HCT116 (cell line): ENCODE measurements around the gene GALNT6. TPM values are rescaled to one million over a fixed set of nuclear protein-coding genes. Genes with fewer than 3 reads are reported as not detected.

Experiments used
- ATAC-seq: fragments of 200-7000 bp; cut with Tn5 transposase; 2 replicates; pipeline ENCODE4 v1.9.1; 2020; ENCODE audit warnings: mild to moderate bottlenecking, moderate library complexity
- BruUV-seq: library from RNA; stranded (reverse); fragments of 400-500 nt; replicated peaks from 2 replicates; lab custom pipeline; 2021; lab: Mats Ljungman, UMichigan
- CTCF ChIA-PET: fragments of 300-600 bp; sonication (Branson Sonifier 250); formaldehyde crosslinking; loops from one replicate; lab custom pipeline; 2021; ENCODE audit warnings: antibody characterized with exemption; lab: Charles Lee
- POLR2A ChIA-PET: fragments of 300-600, 350-600 bp; sonication (Branson Sonifier 250); formaldehyde crosslinking; loops from one replicate; lab custom pipeline; 2021; ENCODE audit warnings: antibody characterized with exemption; lab: Charles Lee
- RAD21 ChIA-PET, 2 experiments: fragments of 300-600 bp; sonication (Branson Sonifier 250); formaldehyde crosslinking; loops; one replicate each; lab custom pipeline; 2023; ENCODE audit warnings: low total read pairs in 2 of 2; ENCODE audit not compliant: uncharacterized antibody in 2 of 2, unreplicated experiment in 2 of 2, low non-redundant PET in 1 of 2; lab: Charles Lee
- DNase-seq: peaks from one replicate; pipeline ENCODE4 v3.0.0-alpha.2; 2010; ENCODE audit warnings: low read depth, low spot score
- H2AFZ ChIP-seq: fragments of 200-600 bp; shearing (Covaris generic), sonication (generic); 2 replicates; pipeline ENCODE4 v1.6.1; 2017; ENCODE audit warnings: low read depth, mixed run types, mixed read lengths, antibody characterized with exemption, low read length; ENCODE audit not compliant: poor library complexity, severe bottlenecking
- H3K27ac ChIP-seq: 2 replicates; pipeline ENCODE4 v1.5.1; 2012; ENCODE audit warnings: low read depth, low read length
- H3K27me3 ChIP-seq: fragments of 200-600 bp; sonication (generic); 2 replicates; pipeline ENCODE4 v1.6.1; 2016; ENCODE audit warnings: mixed run types, low read length, mixed read lengths; ENCODE audit not compliant: insufficient read depth
- H3K36me3 ChIP-seq, 2 experiments: fragments of 200-500 bp in 1 of 2; fragments of 200-600 bp in 1 of 2; sonication (Bioruptor generic) in 1 of 2; sonication (generic) in 1 of 2; 2 replicates each; pipeline versions ENCODE4 v1.5.1 to v1.6.1; 2014 to 2016; ENCODE audit warnings: low read length in 2 of 2, inconsistent platforms in 1 of 2, mixed read lengths in 1 of 2, mixed run types in 1 of 2; ENCODE audit not compliant: insufficient read depth in 2 of 2, control insufficient read depth in 1 of 2
- H3K4me1 ChIP-seq, 2 experiments: fragments of 200-600 bp in 1 of 2; sonication (generic) in 1 of 2; 2 replicates each; pipeline versions ENCODE4 v1.5.1 to v1.6.1; 2012 to 2017; ENCODE audit warnings: low read length in 2 of 2, inconsistent platforms in 1 of 2, mild to moderate bottlenecking in 1 of 2, mixed read lengths in 1 of 2, mixed run types in 1 of 2, moderate library complexity in 1 of 2; ENCODE audit not compliant: insufficient read depth in 2 of 2, control insufficient read depth in 1 of 2
- H3K4me2 ChIP-seq: fragments of 200-600 bp; sonication (generic); 2 replicates; pipeline ENCODE4 v1.6.1; 2017; ENCODE audit warnings: mixed run types, low read length, mixed read lengths
- H3K4me3 ChIP-seq, 2 experiments: fragments of 200-600 bp in 1 of 2; sonication (generic) in 1 of 2; replicated peaks in 1 of 2; 2 replicates each; pipeline ENCODE4 v1.5.1; 2011 to 2016; ENCODE audit warnings: low read length in 2 of 2, control low read depth in 1 of 2, low read depth in 1 of 2, mild to moderate bottlenecking in 1 of 2, mixed read lengths in 1 of 2, mixed run types in 1 of 2
- H3K79me2 ChIP-seq: fragments of 200-600 bp; sonication (generic); 2 replicates; pipeline ENCODE4 v1.6.1; 2017; ENCODE audit warnings: mild to moderate bottlenecking, mixed run types, low read length, moderate library complexity, mixed read lengths; ENCODE audit not compliant: insufficient read depth
- H3K9ac ChIP-seq: fragments of 200-600 bp; sonication (generic); 2 replicates; pipeline ENCODE4 v1.6.1; 2016; ENCODE audit warnings: low read length, mixed read lengths
- H3K9me2 ChIP-seq: fragments of 200-600 bp; sonication (generic), shearing (Covaris generic); 2 replicates; pipeline ENCODE4 v1.6.1; 2017; ENCODE audit warnings: mixed run types, mild to moderate bottlenecking, moderate library complexity; ENCODE audit not compliant: insufficient read depth
- H3K9me3 ChIP-seq, 2 experiments: fragments of 200-500 bp in 1 of 2; fragments of 200-600 bp in 1 of 2; sonication (Bioruptor generic) in 1 of 2; sonication (generic) in 1 of 2; 2 replicates each; pipeline ENCODE4 v1.6.1; 2014 to 2017; ENCODE audit warnings: low read length in 2 of 2, mixed read lengths in 2 of 2, inconsistent platforms in 1 of 2, low read depth in 1 of 2, mild to moderate bottlenecking in 1 of 2, mixed run types in 1 of 2, moderate library complexity in 1 of 2; ENCODE audit not compliant: control insufficient read depth in 1 of 2, insufficient read depth in 1 of 2
- H4K20me1 ChIP-seq: fragments of 200-600 bp; sonication (generic), shearing (Covaris generic); 2 replicates; pipeline ENCODE4 v1.6.1; 2017; ENCODE audit warnings: mixed run types, mild to moderate bottlenecking, moderate library complexity; ENCODE audit not compliant: insufficient read depth
- CBX3 ChIP-seq: IDR thresholded peaks from 2 replicates; pipeline ENCODE4 v1.6.1; 2012; ENCODE audit warnings: low read depth
- EGR1 ChIP-seq: IDR thresholded peaks from 2 replicates; pipeline ENCODE4 v1.6.1; 2012; ENCODE audit warnings: low read depth
- ELF1 ChIP-seq: IDR thresholded peaks from 2 replicates; pipeline ENCODE4 v1.6.1; 2012; ENCODE audit warnings: low read depth, borderline replicate concordance
- EZH2 ChIP-seq: fragments of 200-600 bp; sonication (generic); IDR thresholded peaks from 2 replicates; pipeline ENCODE4 v1.6.1; 2017; ENCODE audit warnings: antibody characterized with exemption, mixed run types
- EZH2phosphoT487 ChIP-seq: fragments of 200-600 bp; IDR thresholded peaks from 2 replicates; pipeline ENCODE4 v1.6.1; 2018; ENCODE audit warnings: antibody characterized with exemption, borderline replicate concordance
- JUND ChIP-seq: IDR thresholded peaks from 2 replicates; pipeline ENCODE4 v1.6.1; 2012
- POLR2A ChIP-seq: IDR thresholded peaks from 2 replicates; pipeline ENCODE4 v1.7.0; 2011; ENCODE audit warnings: borderline replicate concordance; ENCODE audit not compliant: insufficient read depth, insufficient read length; ENCODE audit errors: extremely low read depth
- POLR2AphosphoS5 ChIP-seq: IDR thresholded peaks from 2 replicates; pipeline ENCODE4 v1.6.1; 2011; ENCODE audit warnings: mild to moderate bottlenecking, low read depth, low read length, moderate library complexity
- RAD21 ChIP-seq: IDR thresholded peaks from 2 replicates; pipeline ENCODE4 v1.6.1; 2012; ENCODE audit warnings: low read depth, mild to moderate bottlenecking
- SIN3A ChIP-seq: IDR thresholded peaks from 2 replicates; pipeline ENCODE4 v1.6.1; 2012; ENCODE audit warnings: low read depth
- SP1 ChIP-seq: IDR thresholded peaks from 2 replicates; pipeline ENCODE4 v1.6.1; 2012; ENCODE audit warnings: low read depth
- TCF7L2 ChIP-seq: IDR thresholded peaks from 2 replicates; pipeline ENCODE4 v1.7.0; 2011; ENCODE audit warnings: borderline replicate concordance, inconsistent platforms; ENCODE audit not compliant: insufficient read depth, insufficient read length; ENCODE audit errors: extremely low read depth
- YY1 ChIP-seq: IDR thresholded peaks from 2 replicates; pipeline ENCODE4 v1.6.1; 2011; ENCODE audit warnings: low read length, low read depth, moderate library complexity, mild to moderate bottlenecking; ENCODE audit not compliant: insufficient replicate concordance; ENCODE audit errors: extremely low read depth
- intact Hi-C: fragments of 100-400 bp; cut with micrococcal nuclease; formaldehyde crosslinking; loops from 2 replicates; pipeline ENCODE4 v1.10.0; 2022
- total RNA-seq: library from RNA; stranded (reverse); gene quantifications from one replicate; pipeline ENCODE4 v1.2.1, GENCODE V29; 2021; ENCODE audit not compliant: unreplicated experiment
- TF ChIP-seq, protein P1 (sequence below): IDR thresholded peaks from 2 replicates; pipeline ENCODE4 v1.6.1; 2011; ENCODE audit warnings: mild to moderate bottlenecking, low read length, moderate library complexity; ENCODE audit not compliant: insufficient replicate concordance; ENCODE audit errors: extremely low read depth
- TF ChIP-seq, protein P2 (sequence below): IDR thresholded peaks from 2 replicates; pipeline ENCODE4 v1.6.1; 2012
- TF ChIP-seq, protein P3 (sequence below), 3 experiments: fragments of 200-600 bp in 1 of 3; sonication (generic) in 1 of 3; IDR thresholded peaks in 2 of 3; conservative IDR thresholded peaks in 1 of 3; 2 replicates each; pipeline ENCODE4 v1.5.1; 2012 to 2017; ENCODE audit warnings: low read depth in 2 of 3, low read length in 2 of 3, antibody characterized with exemption in 1 of 3, borderline replicate concordance in 1 of 3, control low read depth in 1 of 3, mild to moderate bottlenecking in 1 of 3, mixed read lengths in 1 of 3, mixed run types in 1 of 3, moderate library complexity in 1 of 3; ENCODE audit not compliant: insufficient read depth in 1 of 3
- TF ChIP-seq, protein P4 (sequence below): IDR thresholded peaks from 2 replicates; pipeline ENCODE4 v1.6.1; 2012

Gene GALNT6
- total RNA-seq, 1 experiment from 2014 or later: 16.4 TPM

DNA sequence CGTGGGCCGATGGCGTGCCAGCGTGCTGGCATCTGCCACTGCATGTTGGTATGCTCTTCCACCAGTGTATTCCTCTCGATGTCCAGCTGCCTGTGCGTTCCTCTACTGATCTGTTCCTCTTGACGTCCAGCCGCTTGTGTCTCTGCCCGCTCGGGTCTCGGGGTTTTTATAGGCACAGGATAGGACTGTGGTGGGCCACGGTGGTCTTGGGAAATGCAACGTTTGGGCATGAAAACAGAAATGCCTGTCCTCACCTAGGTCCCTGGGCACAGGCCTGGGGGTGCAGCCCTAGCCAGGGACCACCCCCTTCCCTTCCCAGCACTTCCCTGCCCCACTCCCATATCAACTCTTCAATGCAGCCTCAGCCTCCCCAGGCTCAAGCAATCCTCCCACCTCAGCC is 10.3 kb upstream of the GALNT6 start:
- POLR2A ChIA-PET: no interaction called here
- DNase-seq: no peak
- no peaks in the 10 kb centered on the region for H3K9me2 ChIP-seq
- H3K9me3 ChIP-seq: no peaks in the 10 kb centered on the region
- no peaks in the 10 kb centered on the region for H3K79me2 ChIP-seq
- H3K4me2 ChIP-seq: no peak overlapping the region
- H3K27ac ChIP-seq: no peak overlapping the region
- no peaks in the 10 kb centered on the region for H3K4me1 ChIP-seq
- ATAC-seq: no peak
- intact Hi-C loops: no loop called here
- RAD21 ChIA-PET: no interaction called here
- TF ChIP-seq POLR2AphosphoS5: no peak
- no peak for TF ChIP-seq SP1
- no peak for TF ChIP-seq RAD21
- TF ChIP-seq JUND: no peak
- TF ChIP-seq, protein P1, sequence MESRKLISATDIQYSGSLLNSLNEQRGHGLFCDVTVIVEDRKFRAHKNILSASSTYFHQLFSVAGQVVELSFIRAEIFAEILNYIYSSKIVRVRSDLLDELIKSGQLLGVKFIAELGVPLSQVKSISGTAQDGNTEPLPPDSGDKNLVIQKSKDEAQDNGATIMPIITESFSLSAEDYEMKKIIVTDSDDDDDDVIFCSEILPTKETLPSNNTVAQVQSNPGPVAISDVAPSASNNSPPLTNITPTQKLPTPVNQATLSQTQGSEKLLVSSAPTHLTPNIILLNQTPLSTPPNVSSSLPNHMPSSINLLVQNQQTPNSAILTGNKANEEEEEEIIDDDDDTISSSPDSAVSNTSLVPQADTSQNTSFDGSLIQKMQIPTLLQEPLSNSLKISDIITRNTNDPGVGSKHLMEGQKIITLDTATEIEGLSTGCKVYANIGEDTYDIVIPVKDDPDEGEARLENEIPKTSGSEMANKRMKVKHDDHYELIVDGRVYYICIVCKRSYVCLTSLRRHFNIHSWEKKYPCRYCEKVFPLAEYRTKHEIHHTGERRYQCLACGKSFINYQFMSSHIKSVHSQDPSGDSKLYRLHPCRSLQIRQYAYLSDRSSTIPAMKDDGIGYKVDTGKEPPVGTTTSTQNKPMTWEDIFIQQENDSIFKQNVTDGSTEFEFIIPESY: no peak
- no peak for TF ChIP-seq EGR1
- TF ChIP-seq, protein P2, sequence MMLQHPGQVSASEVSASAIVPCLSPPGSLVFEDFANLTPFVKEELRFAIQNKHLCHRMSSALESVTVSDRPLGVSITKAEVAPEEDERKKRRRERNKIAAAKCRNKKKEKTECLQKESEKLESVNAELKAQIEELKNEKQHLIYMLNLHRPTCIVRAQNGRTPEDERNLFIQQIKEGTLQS: no peak
- TF ChIP-seq TCF7L2: no peak
- no peak for TF ChIP-seq CBX3
- TF ChIP-seq, protein P3, sequence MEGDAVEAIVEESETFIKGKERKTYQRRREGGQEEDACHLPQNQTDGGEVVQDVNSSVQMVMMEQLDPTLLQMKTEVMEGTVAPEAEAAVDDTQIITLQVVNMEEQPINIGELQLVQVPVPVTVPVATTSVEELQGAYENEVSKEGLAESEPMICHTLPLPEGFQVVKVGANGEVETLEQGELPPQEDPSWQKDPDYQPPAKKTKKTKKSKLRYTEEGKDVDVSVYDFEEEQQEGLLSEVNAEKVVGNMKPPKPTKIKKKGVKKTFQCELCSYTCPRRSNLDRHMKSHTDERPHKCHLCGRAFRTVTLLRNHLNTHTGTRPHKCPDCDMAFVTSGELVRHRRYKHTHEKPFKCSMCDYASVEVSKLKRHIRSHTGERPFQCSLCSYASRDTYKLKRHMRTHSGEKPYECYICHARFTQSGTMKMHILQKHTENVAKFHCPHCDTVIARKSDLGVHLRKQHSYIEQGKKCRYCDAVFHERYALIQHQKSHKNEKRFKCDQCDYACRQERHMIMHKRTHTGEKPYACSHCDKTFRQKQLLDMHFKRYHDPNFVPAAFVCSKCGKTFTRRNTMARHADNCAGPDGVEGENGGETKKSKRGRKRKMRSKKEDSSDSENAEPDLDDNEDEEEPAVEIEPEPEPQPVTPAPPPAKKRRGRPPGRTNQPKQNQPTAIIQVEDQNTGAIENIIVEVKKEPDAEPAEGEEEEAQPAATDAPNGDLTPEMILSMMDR (IDR thresholded peaks at IDR 0.05 in 2 of 3, conservative IDR thresholded peaks at IDR 0.05 in 1 of 3; ENCODE audit: borderline replicate concordance in 1 of 3, insufficient read depth in 1 of 3, low read depth in 2 of 3, low read length in 2 of 3): no peak
- TF ChIP-seq YY1: no peak
- TF ChIP-seq, protein P4, sequence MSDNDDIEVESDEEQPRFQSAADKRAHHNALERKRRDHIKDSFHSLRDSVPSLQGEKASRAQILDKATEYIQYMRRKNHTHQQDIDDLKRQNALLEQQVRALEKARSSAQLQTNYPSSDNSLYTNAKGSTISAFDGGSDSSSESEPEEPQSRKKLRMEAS: no peak
- TF ChIP-seq ELF1: no peak
- TF ChIP-seq SIN3A: no peak
- TF ChIP-seq EZH2: no peak
- TF ChIP-seq POLR2A: no peak
- TF ChIP-seq EZH2phosphoT487: no peak
- no peak overlapping the region for H2AFZ ChIP-seq
- no peaks in the 10 kb centered on the region; the same call in 1 of the 2 replicates for H3K27me3 ChIP-seq
- CTCF ChIA-PET: interaction anchor here (1.3 kb wide), 1 partner anchor 472 kb away, joined by 3 read pairs; no protein-coding TSS in a partner anchor
- H3K4me3 ChIP-seq: no peak overlapping the region
- no peaks in the 10 kb centered on the region for H4K20me1 ChIP-seq
- BruUV-seq: no TSS peak
- no peaks in the 10 kb centered on the region for H3K36me3 ChIP-seq
- no peak overlapping the region for H3K9ac ChIP-seq
